ENCODE data around the gene MOB3B. TPM values are rescaled to one million over a fixed set of nuclear protein-coding genes. Genes with fewer than 3 reads are reported as not detected.

The MOB3B gene
- total RNA-seq, 1 donor from 2014 or later: 14.0 TPM

DNA sequence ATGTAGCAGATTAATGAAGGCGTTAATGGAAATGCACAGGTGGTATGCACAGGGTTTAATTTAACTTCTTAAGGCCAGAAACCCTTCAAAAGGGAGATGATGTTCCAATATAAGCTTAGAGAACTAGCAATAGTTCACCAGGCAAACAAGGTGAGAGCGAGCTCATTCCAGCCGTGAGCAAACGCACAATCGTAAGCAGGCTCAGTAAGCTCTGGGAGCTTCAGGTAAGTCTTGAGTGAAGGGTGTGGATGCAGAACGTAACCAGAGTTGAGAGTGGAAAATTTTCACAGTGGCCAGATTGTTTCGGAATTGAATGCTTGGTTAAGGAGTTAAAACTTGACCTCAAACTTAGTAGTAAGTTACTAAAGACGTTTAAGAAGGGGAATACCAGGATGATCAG lies 238.3 kb downstream of the MOB3B start:
- no peak for DNase-seq (ENCODE audit: low spot score)
- TF ChIP-seq EZH2 (IDR thresholded peaks at IDR 0.05) (no peak), EZH2phosphoT487 (IDR thresholded peaks at IDR 0.05) (no peak)
- TF ChIP-seq, protein P1, sequence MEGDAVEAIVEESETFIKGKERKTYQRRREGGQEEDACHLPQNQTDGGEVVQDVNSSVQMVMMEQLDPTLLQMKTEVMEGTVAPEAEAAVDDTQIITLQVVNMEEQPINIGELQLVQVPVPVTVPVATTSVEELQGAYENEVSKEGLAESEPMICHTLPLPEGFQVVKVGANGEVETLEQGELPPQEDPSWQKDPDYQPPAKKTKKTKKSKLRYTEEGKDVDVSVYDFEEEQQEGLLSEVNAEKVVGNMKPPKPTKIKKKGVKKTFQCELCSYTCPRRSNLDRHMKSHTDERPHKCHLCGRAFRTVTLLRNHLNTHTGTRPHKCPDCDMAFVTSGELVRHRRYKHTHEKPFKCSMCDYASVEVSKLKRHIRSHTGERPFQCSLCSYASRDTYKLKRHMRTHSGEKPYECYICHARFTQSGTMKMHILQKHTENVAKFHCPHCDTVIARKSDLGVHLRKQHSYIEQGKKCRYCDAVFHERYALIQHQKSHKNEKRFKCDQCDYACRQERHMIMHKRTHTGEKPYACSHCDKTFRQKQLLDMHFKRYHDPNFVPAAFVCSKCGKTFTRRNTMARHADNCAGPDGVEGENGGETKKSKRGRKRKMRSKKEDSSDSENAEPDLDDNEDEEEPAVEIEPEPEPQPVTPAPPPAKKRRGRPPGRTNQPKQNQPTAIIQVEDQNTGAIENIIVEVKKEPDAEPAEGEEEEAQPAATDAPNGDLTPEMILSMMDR (IDR thresholded peaks at IDR 0.05): no peak
- H3K79me2 ChIP-seq (ENCODE audit: low read depth): no peaks in the 10 kb centered on the region
- Mint-ChIP-seq H3K4me1 (no peaks in the 10 kb centered on the region), H3K27me3 (ENCODE audit: insufficient read depth, low read depth) (no peaks in the 10 kb centered on the region), H3K4me3 (no peak overlapping the region), H3K9me3 (no peaks in the 10 kb centered on the region), H3K27ac (no peak overlapping the region), H3K36me3 (no peaks in the 10 kb centered on the region)
- no peaks in the 10 kb centered on the region for H3F3A ChIP-seq (ENCODE audit: low read depth)
- no peak overlapping the region for H3K27ac ChIP-seq
- no peaks in the 10 kb centered on the region for H3K9me3 ChIP-seq (ENCODE audit: low read depth)
- no peak overlapping the region for H3K9ac ChIP-seq
- H4K20me1 ChIP-seq (ENCODE audit: low read depth): no peaks in the 10 kb centered on the region
- H2AFZ ChIP-seq (replicated peaks): no peak overlapping the region
- H3K4me1 ChIP-seq: no peaks in the 10 kb centered on the region
- no peak overlapping the region for H3K4me3 ChIP-seq
- no peaks in the 10 kb centered on the region for H3K27me3 ChIP-seq
- no peak overlapping the region for H3K4me2 ChIP-seq
- H3K36me3 ChIP-seq: no peaks in the 10 kb centered on the region

DNA sequence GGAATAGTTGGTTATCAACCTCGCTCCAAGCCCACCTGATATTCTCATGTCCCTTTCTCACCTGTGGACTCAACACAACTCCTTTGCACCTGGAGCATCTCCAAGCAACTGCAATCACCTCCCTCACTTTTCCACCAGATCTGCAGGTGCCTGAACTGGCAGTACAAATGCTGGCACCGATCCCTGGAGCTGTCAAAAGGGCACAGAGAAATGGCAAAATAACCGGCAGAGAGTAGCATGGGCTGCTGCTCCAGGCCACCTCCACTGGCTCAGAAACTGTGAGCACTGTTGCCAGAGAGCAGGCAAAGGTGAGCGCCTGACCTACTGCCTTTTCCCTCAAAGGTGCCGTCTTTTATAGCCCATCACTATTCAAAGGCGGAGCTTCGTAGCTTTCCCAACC lies 247.3 kb downstream of the MOB3B start:
- Histone ChIP-seq H3F3A (ENCODE audit: low read depth) (no peaks in the 10 kb centered on the region), H4K20me1 (ENCODE audit: low read depth) (no peaks in the 10 kb centered on the region), H3K27ac (no peak overlapping the region), H2AFZ (replicated peaks) (no peak overlapping the region), H3K36me3 (no peaks in the 10 kb centered on the region), H3K4me2 (no peak overlapping the region), H3K27me3 (no peaks in the 10 kb centered on the region), H3K4me3 (no peak overlapping the region), H3K9ac (no peak overlapping the region), H3K9me3 (ENCODE audit: low read depth) (no peaks in the 10 kb centered on the region), H3K4me1 (no peaks in the 10 kb centered on the region), H3K79me2 (ENCODE audit: low read depth) (no peaks in the 10 kb centered on the region)
- Mint-ChIP-seq H3K9me3 (no peaks in the 10 kb centered on the region), H3K4me3 (no peak overlapping the region), H3K27ac (no peak overlapping the region), H3K4me1 (no peaks in the 10 kb centered on the region), H3K36me3 (no peaks in the 10 kb centered on the region), H3K27me3 (ENCODE audit: insufficient read depth, low read depth) (no peaks in the 10 kb centered on the region)
- no peak for DNase-seq (ENCODE audit: low spot score)
- TF ChIP-seq, protein P1 (IDR thresholded peaks at IDR 0.05): no peak
- no peak for TF ChIP-seq EZH2 (IDR thresholded peaks at IDR 0.05)
- no peak for TF ChIP-seq EZH2phosphoT487 (IDR thresholded peaks at IDR 0.05)

DNA sequence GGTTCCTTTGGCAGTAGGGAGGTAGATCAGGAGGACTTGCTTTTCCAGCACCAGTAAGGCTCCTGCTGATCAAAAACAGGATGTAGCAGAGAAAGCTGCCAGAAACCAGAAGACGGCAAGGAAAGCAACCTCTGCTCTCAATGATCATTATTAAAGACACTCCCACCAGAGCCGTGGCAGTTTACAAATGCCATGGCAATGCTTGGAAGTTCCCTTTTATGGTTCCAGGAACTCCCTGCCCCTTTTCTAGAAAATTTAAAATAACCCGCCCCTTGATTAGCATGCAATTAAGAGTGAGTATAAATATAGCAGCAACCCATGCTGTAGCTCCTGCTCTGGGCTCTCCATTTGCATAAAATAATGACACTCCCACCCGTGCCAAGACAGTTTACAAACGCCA lies 248.8 kb downstream of the MOB3B start:
- no peaks in the 10 kb centered on the region for H3K79me2 ChIP-seq (ENCODE audit: low read depth)
- no peaks in the 10 kb centered on the region for H3K9me3 Mint-ChIP-seq
- no peaks in the 10 kb centered on the region for H4K20me1 ChIP-seq (ENCODE audit: low read depth)
- DNase-seq (ENCODE audit: low spot score): no peak
- TF ChIP-seq, protein P1 (IDR thresholded peaks at IDR 0.05): no peak
- TF ChIP-seq EZH2 (IDR thresholded peaks at IDR 0.05) (no peak), EZH2phosphoT487 (IDR thresholded peaks at IDR 0.05) (no peak)
- no peaks in the 10 kb centered on the region for H3K36me3 ChIP-seq
- H3K4me1 Mint-ChIP-seq: no peaks in the 10 kb centered on the region
- H3K4me3 Mint-ChIP-seq: no peak overlapping the region
- H3K27ac ChIP-seq: no peak overlapping the region
- H3K36me3 Mint-ChIP-seq: no peaks in the 10 kb centered on the region
- H3K27me3 Mint-ChIP-seq (ENCODE audit: insufficient read depth, low read depth): no peaks in the 10 kb centered on the region
- no peaks in the 10 kb centered on the region for H3K27me3 ChIP-seq
- H3K4me2 ChIP-seq: no peak overlapping the region
- H3K9me3 ChIP-seq (ENCODE audit: low read depth): no peaks in the 10 kb centered on the region
- H2AFZ ChIP-seq (replicated peaks): no peak overlapping the region
- no peaks in the 10 kb centered on the region for H3F3A ChIP-seq (ENCODE audit: low read depth)
- no peak overlapping the region for H3K9ac ChIP-seq
- no peak overlapping the region for H3K4me3 ChIP-seq
- no peak overlapping the region for H3K27ac Mint-ChIP-seq
- H3K4me1 ChIP-seq: no peaks in the 10 kb centered on the region
